D721Med (cell line): ENCODE results near the gene KCNJ5.

Source experiments
- DNase-seq: peaks from one replicate; pipeline ENCODE4 v3.0.0; 2011; ENCODE audit warnings: low spot score; ENCODE audit not compliant: insufficient read length
- FAIRE-seq: peaks from 2 replicates; lab custom pipeline; 2011; peaks lifted over from hg19 to GRCh38; lab: Jason Lieb, UNC
- CTCF ChIP-seq: IDR thresholded peaks from 2 replicates; pipeline ENCODE4 v1.5.1; 2012; ENCODE audit warnings: mild to moderate bottlenecking, control low read depth; ENCODE audit not compliant: insufficient read depth; ENCODE audit errors: missing control alignments

Gene KCNJ5

GRCh38 chr11:128894286-128894681 is 3.1 kb downstream of the KCNJ5 start:
- no peak for TF ChIP-seq CTCF
- DNase-seq = no peak
- no peak for FAIRE-seq

GRCh38 chr11:128894685-128895084 is 3.5 kb downstream of the KCNJ5 start:
- no peak for FAIRE-seq
- TF ChIP-seq CTCF = no peak
- no peak for DNase-seq

- FAIRE-seq = no peak
- no peak for DNase-seq
- TF ChIP-seq CTCF = no peak
These were observed 4.4 kb downstream of the KCNJ5 start for GRCh38 chr11:128895526-128895925.

GRCh38 chr11:128896356-128896755 is 5.2 kb downstream of the KCNJ5 start:
- no peak for TF ChIP-seq CTCF
- FAIRE-seq (no peak), DNase-seq (no peak)

GRCh38 chr11:128897826-128898225 is 6.7 kb downstream of the KCNJ5 start:
- no peak for TF ChIP-seq CTCF
- DNase-seq (no peak), FAIRE-seq (no peak)

GRCh38 chr11:128898580-128899344 is 7.6 kb downstream of the KCNJ5 start:
- no peak for DNase-seq
- no peak for TF ChIP-seq CTCF
- FAIRE-seq = no peak

- FAIRE-seq (no peak), DNase-seq (no peak)
- no peak for TF ChIP-seq CTCF
These were observed 9.3 kb downstream of the KCNJ5 start for GRCh38 chr11:128900468-128900867.
